Keratinocyte (primary cell): Measurements from ENCODE around the gene ACP1. TPM values are rescaled to one million over a fixed set of nuclear protein-coding genes. Genes with fewer than 3 reads are reported as not detected.
A peak's percentile ranks its signal among the peaks of the same experiment; 100 is the strongest.

Experiments used
- DNase-seq: peaks from one replicate; pipeline ENCODE4 v3.0.0-alpha.2; 2011; ENCODE audit warnings: low read depth, missing footprints, low spot score
- FAIRE-seq: peaks from 2 replicates; lab custom pipeline; 2011; peaks lifted over from hg19 to GRCh38; lab: Jason Lieb, UNC
- H2AFZ ChIP-seq: 2 replicates; pipeline ENCODE4 v1.6.0; 2012; ENCODE audit warnings: low read length, control low read depth, inconsistent platforms; ENCODE audit not compliant: control insufficient read depth
- H3K27ac ChIP-seq: 2 replicates; pipeline ENCODE4 v1.5.1; 2011; ENCODE audit warnings: low read length; ENCODE audit not compliant: control insufficient read depth, insufficient read depth
- H3K27me3 ChIP-seq: 3 replicates; pipeline ENCODE4 v1.6.0; 2011; ENCODE audit warnings: low read length; ENCODE audit not compliant: control insufficient read depth, insufficient read depth; ENCODE audit errors: extremely low read depth
- H3K36me3 ChIP-seq, 2 experiments: 2 replicates in 1 of 2; 3 replicates in 1 of 2; pipeline ENCODE4 v1.5.1; 2011; ENCODE audit warnings: low read length in 2 of 2, mild to moderate bottlenecking in 1 of 2; ENCODE audit not compliant: control insufficient read depth in 2 of 2, insufficient read depth in 2 of 2; ENCODE audit errors: extremely low read depth in 1 of 2
- H3K4me1 ChIP-seq: 3 replicates; pipeline ENCODE4 v1.5.1; 2011; ENCODE audit warnings: low read length; ENCODE audit not compliant: control insufficient read depth, insufficient read depth; ENCODE audit errors: extremely low read depth
- H3K4me2 ChIP-seq: 3 replicates; pipeline ENCODE4 v1.6.0; 2011; ENCODE audit warnings: low read depth, low read length; ENCODE audit not compliant: control insufficient read depth, insufficient read depth; ENCODE audit errors: extremely low read depth
- H3K4me3 ChIP-seq, 3 experiments: fragments of 200-600 bp in 1 of 3; sonication (generic) in 1 of 3; 2 replicates in 2 of 3; 3 replicates in 1 of 3; pipeline ENCODE4 v1.5.1; 2011 to 2016; ENCODE audit warnings: low read length in 3 of 3, mild to moderate bottlenecking in 3 of 3, control low read depth in 2 of 3, inconsistent platforms in 1 of 3, low read depth in 1 of 3, mixed read lengths in 1 of 3, mixed run types in 1 of 3, moderate library complexity in 1 of 3; ENCODE audit not compliant: control insufficient read depth in 2 of 3, insufficient read depth in 2 of 3; ENCODE audit errors: extremely low read depth in 1 of 3
- H3K79me2 ChIP-seq: 2 replicates; pipeline ENCODE4 v1.6.0; 2012; ENCODE audit warnings: low read length; ENCODE audit not compliant: control insufficient read depth, insufficient read depth
- H3K9ac ChIP-seq: 3 replicates; pipeline ENCODE4 v1.6.0; 2011; ENCODE audit warnings: low read length; ENCODE audit not compliant: control insufficient read depth, insufficient read depth; ENCODE audit errors: extremely low read depth
- H3K9me1 ChIP-seq: 3 replicates; pipeline ENCODE4 v1.6.0; 2011; ENCODE audit warnings: low read length; ENCODE audit not compliant: control insufficient read depth, insufficient read depth; ENCODE audit errors: extremely low read depth
- H3K9me3 ChIP-seq: 2 replicates; pipeline ENCODE4 v1.5.1; 2012; ENCODE audit warnings: low read depth, low read length; ENCODE audit not compliant: control insufficient read depth
- H4K20me1 ChIP-seq: 3 replicates; pipeline ENCODE4 v1.6.0; 2011; ENCODE audit warnings: low read length; ENCODE audit not compliant: control insufficient read depth, insufficient read depth; ENCODE audit errors: extremely low read depth
- EZH2 ChIP-seq: IDR thresholded peaks from one replicate; pipeline ENCODE4 v1.6.1; 2012; ENCODE audit warnings: inconsistent platforms, mild to moderate bottlenecking, low read length, moderate library complexity
- dilution Hi-C: fragments of 300-500 bp; cut with MboI; formaldehyde crosslinking; loops from one replicate; pipeline ENCODE4 v1.7.0; 2020; ENCODE audit warnings: low sequenced_read_pairs; ENCODE audit not compliant: extremely low pct_ligation_motif_present
- polyA plus RNA-seq, 5 experiments: library from polyadenylated mRNA; depleted of rRNA in 3 of 5; stranded (reverse) in 3 of 5; stranded (forward) in 1 of 5; unstranded in 1 of 5; fragments of >200 nt; gene quantifications; 1 replicate in 1 of 5; 2 replicates in 3 of 5; 3 replicates in 1 of 5; pipeline versions ENCODE4 v1.2.1 to v1.2.3, GENCODE V29; 2011 to 2012; ENCODE audit warnings: missing spikeins in 2 of 5, low read depth in 1 of 5, low replicate concordance in 1 of 5
- TF ChIP-seq, protein P1 (sequence below), 3 experiments: IDR thresholded peaks in 1 of 3; conservative IDR thresholded peaks in 1 of 3; optimal IDR thresholded peaks in 1 of 3; 2 replicates in 2 of 3; 3 replicates in 1 of 3; pipeline versions ENCODE3 to v1.5.1; 2011; ENCODE audit warnings: low read length in 3 of 3, mild to moderate bottlenecking in 3 of 3, moderate library complexity in 2 of 3, control low read depth in 1 of 3, inconsistent platforms in 1 of 3; ENCODE audit not compliant: insufficient read depth in 2 of 3; ENCODE audit errors: extremely low read depth in 1 of 3

Gene ACP1
- polyA plus RNA-seq, 1 donor (not counting 4 experiments of a cell fraction or from before 2014, with no cell fraction given): 123 TPM

DNA sequence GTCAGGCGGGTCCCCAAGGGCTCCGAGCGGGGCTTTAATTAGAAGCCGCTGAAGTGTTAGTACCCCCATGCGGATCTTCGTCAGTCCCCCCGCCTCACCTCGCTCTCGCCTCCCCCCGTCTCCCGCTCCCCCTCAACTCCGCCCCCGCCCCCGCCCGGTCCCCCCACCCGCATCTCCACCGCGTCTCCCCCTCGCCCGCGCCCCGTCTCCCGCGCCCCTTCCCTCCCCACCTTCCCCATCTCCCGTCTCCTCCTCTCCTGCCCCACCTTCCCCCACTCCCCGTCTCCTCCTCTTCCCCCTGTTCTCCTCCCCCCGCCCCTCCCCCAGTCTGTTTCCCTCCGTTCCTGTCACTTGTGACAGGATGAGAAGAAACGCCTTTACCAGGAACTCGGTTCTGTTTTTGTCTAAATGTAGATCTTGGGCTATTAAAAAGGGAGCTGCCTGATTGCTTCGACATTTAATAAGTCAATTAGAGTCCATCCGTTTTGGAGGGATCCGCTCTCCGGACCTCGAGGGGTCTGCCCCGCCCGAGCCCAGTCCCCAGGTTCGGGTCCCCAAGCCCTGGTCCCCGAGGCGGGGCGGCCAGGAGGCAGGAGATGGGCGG, 24.1 kb downstream of the ACP1 start:
- DNase-seq (no peak), FAIRE-seq (no peak)
- H3K79me2 ChIP-seq: no peaks in the 10 kb centered on the region
- H3K27me3 ChIP-seq: peaks cover 22% of the 10 kb centered on the region
- H3K27ac ChIP-seq: no peak overlapping the region
- H3K9me1 ChIP-seq: no peaks in the 10 kb centered on the region
- TF ChIP-seq EZH2: no peak
- TF ChIP-seq, protein P1, sequence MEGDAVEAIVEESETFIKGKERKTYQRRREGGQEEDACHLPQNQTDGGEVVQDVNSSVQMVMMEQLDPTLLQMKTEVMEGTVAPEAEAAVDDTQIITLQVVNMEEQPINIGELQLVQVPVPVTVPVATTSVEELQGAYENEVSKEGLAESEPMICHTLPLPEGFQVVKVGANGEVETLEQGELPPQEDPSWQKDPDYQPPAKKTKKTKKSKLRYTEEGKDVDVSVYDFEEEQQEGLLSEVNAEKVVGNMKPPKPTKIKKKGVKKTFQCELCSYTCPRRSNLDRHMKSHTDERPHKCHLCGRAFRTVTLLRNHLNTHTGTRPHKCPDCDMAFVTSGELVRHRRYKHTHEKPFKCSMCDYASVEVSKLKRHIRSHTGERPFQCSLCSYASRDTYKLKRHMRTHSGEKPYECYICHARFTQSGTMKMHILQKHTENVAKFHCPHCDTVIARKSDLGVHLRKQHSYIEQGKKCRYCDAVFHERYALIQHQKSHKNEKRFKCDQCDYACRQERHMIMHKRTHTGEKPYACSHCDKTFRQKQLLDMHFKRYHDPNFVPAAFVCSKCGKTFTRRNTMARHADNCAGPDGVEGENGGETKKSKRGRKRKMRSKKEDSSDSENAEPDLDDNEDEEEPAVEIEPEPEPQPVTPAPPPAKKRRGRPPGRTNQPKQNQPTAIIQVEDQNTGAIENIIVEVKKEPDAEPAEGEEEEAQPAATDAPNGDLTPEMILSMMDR (optimal IDR thresholded peaks at IDR 0.05 in 1 of 3, IDR thresholded peaks at IDR 0.05 in 1 of 3, conservative IDR thresholded peaks at IDR 0.05 in 1 of 3; ENCODE audit: extremely low read depth in 1 of 3, insufficient read depth in 2 of 3, low read length in 3 of 3): no peak
- no peaks in the 10 kb centered on the region for H3K36me3 ChIP-seq
- H3K9ac ChIP-seq: no peak overlapping the region
- H3K4me2 ChIP-seq: peak overlapping the region; percentile 94
- H4K20me1 ChIP-seq: no peaks in the 10 kb centered on the region
- dilution Hi-C loops: no loop called here
- peak overlapping the region; percentile 53 to 74 (median 72) for H3K4me3 ChIP-seq
- no peaks in the 10 kb centered on the region for H3K9me3 ChIP-seq
- no peak overlapping the region for H2AFZ ChIP-seq
- H3K4me1 ChIP-seq: peaks cover 5% of the 10 kb centered on the region

DNA sequence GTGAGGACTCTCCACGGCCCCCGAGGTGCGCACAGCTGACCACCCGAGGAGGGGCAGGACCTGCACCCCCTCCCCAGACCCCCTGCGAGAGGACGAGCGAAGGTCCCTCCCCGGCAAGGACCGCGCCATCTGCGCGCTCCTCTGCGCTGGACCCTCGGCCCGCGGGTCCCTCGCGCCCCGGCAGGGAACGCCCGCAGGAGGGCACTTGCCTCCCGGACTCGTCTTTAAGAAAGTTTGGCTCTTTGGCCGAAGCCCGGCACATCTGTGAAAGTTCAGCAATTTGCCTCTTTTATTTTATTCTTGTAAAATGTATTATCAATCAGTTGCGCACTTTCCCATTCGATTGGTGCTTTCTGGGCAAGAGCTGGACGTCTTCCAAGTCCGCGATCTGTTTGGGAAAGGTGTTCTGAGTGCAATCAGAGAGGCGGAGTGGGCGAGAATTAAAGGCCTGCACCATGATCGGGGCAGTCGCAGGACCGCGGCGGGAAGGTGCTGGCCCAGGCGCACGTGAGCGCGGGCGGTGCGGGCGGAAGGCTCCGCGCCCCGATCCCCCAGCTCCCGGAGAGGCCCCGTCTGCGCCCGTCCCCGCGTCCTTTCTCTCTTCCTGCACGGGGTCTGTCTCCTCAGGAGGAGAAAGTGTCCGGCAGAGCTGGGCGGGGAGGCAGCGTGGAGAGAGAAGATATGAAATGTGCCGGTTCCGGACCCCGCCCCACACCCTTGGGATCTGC, 24.8 kb downstream of the ACP1 start:
- no peak for DNase-seq
- Histone ChIP-seq H3K9me1 (no peaks in the 10 kb centered on the region), H3K9ac (peak overlapping the region; percentile 37), H3K79me2 (no peaks in the 10 kb centered on the region), H3K27me3 (peaks cover 22% of the 10 kb centered on the region), H4K20me1 (no peaks in the 10 kb centered on the region), H3K4me2 (peak overlapping the region; percentile 94), H3K36me3 (no peaks in the 10 kb centered on the region), H3K4me1 (peaks cover 5% of the 10 kb centered on the region), H2AFZ (peak overlapping the region; percentile 77), H3K9me3 (no peaks in the 10 kb centered on the region), H3K27ac (no peak overlapping the region), H3K4me3 (peak overlapping the region; percentile 53 to 74 (median 72))
- FAIRE-seq: no peak
- TF ChIP-seq, protein P1 (optimal IDR thresholded peaks at IDR 0.05 in 1 of 3, IDR thresholded peaks at IDR 0.05 in 1 of 3, conservative IDR thresholded peaks at IDR 0.05 in 1 of 3; ENCODE audit: extremely low read depth in 1 of 3, insufficient read depth in 2 of 3, low read length in 3 of 3): no peak
- peak; percentile 88 for TF ChIP-seq EZH2
- dilution Hi-C loops: no loop called here
